H9 (cell line): ENCODE results near the gene ITPR1. TPM values are rescaled to one million over a fixed set of nuclear protein-coding genes. Genes with fewer than 3 reads are reported as not detected.

Experiments used
- DNase-seq: peaks from one replicate; pipeline ENCODE4 v3.0.0-alpha.2; 2017
- H2AFZ ChIP-seq: one replicate; pipeline ENCODE4 v1.6.1; 2013; ENCODE audit warnings: mild to moderate bottlenecking, low read length, control low read depth, moderate library complexity
- H2AK5ac ChIP-seq: 2 replicates; pipeline ENCODE4 v1.6.1; 2013; ENCODE audit warnings: low read length, control low read depth, mixed read lengths; ENCODE audit not compliant: insufficient read length
- H2BK120ac ChIP-seq: one replicate; pipeline ENCODE4 v1.6.1; 2013; ENCODE audit warnings: low read depth, mild to moderate bottlenecking, low read length, control low read depth, inconsistent platforms; ENCODE audit not compliant: poor library complexity, severe bottlenecking
- H2BK12ac ChIP-seq: 2 replicates; pipeline ENCODE4 v1.6.1; 2013; ENCODE audit warnings: low read length, control low read depth, mixed read lengths, low read depth; ENCODE audit not compliant: insufficient read length
- H2BK15ac ChIP-seq: 2 replicates; pipeline ENCODE4 v1.6.1; 2013; ENCODE audit warnings: low read depth, low read length, control low read depth
- H2BK20ac ChIP-seq: one replicate; pipeline ENCODE4 v1.6.1; 2013; ENCODE audit warnings: low read depth, mild to moderate bottlenecking, low read length, control low read depth, inconsistent platforms; ENCODE audit not compliant: poor library complexity, severe bottlenecking
- H2BK5ac ChIP-seq: 2 replicates; pipeline ENCODE4 v1.6.1; 2013; ENCODE audit warnings: low read length, control low read depth, mixed read lengths; ENCODE audit not compliant: insufficient read length
- H3K14ac ChIP-seq: 2 replicates; pipeline ENCODE4 v1.6.1; 2013; ENCODE audit warnings: low read length, control low read depth; ENCODE audit not compliant: insufficient read depth
- H3K18ac ChIP-seq: 2 replicates; pipeline ENCODE4 v1.6.1; 2013; ENCODE audit warnings: low read depth, mild to moderate bottlenecking, mixed read lengths, low read length, control low read depth; ENCODE audit not compliant: insufficient read length
- H3K23ac ChIP-seq: 2 replicates; pipeline ENCODE4 v1.6.1; 2013; ENCODE audit warnings: low read length, control low read depth, mixed read lengths, low read depth; ENCODE audit not compliant: insufficient read length
- H3K23me2 ChIP-seq: 2 replicates; pipeline ENCODE4 v1.6.1; 2013; ENCODE audit warnings: low read depth, mild to moderate bottlenecking, mixed read lengths, low read length, control low read depth; ENCODE audit not compliant: insufficient read length, poor library complexity, severe bottlenecking
- H3K27ac ChIP-seq: 2 replicates; pipeline ENCODE4 v1.5.1; 2013; ENCODE audit warnings: low read length, control low read depth, mixed read lengths, low read depth; ENCODE audit not compliant: insufficient read length
- H3K27me3 ChIP-seq: 2 replicates; pipeline ENCODE4 v1.6.1; 2013; ENCODE audit warnings: low read length, control low read depth, inconsistent platforms; ENCODE audit not compliant: insufficient read depth
- H3K4ac ChIP-seq: 2 replicates; pipeline ENCODE4 v1.6.1; 2013; ENCODE audit warnings: low read depth, mild to moderate bottlenecking, control low read depth, inconsistent platforms, low read length, moderate library complexity
- H3K4me1 ChIP-seq: 2 replicates; pipeline ENCODE4 v1.6.1; 2013; ENCODE audit warnings: low read length, control low read depth, inconsistent platforms; ENCODE audit not compliant: insufficient read depth
- H3K4me2 ChIP-seq: 2 replicates; pipeline ENCODE4 v1.6.1; 2013; ENCODE audit warnings: low read length, control low read depth, mixed read lengths; ENCODE audit not compliant: insufficient read length, insufficient read depth
- H3K56ac ChIP-seq: 2 replicates; pipeline ENCODE4 v1.6.1; 2013; ENCODE audit warnings: low read depth, mild to moderate bottlenecking, mixed read lengths, low read length, control low read depth; ENCODE audit not compliant: insufficient read length
- H3K79me1 ChIP-seq: 2 replicates; pipeline ENCODE4 v1.6.1; 2013; ENCODE audit warnings: low read depth, mild to moderate bottlenecking, moderate library complexity, low read length, control low read depth, inconsistent platforms; ENCODE audit not compliant: insufficient read depth, poor library complexity, severe bottlenecking
- H3K79me2 ChIP-seq: 2 replicates; pipeline ENCODE4 v1.6.1; 2013; ENCODE audit warnings: low read length, control low read depth, inconsistent platforms; ENCODE audit not compliant: insufficient read depth
- H3K9ac ChIP-seq: 2 replicates; pipeline ENCODE4 v1.6.1; 2013; ENCODE audit warnings: low read length, control low read depth, mixed read lengths; ENCODE audit not compliant: insufficient read length; ENCODE audit errors: extremely low read depth
- H3K9me3 ChIP-seq: one replicate; pipeline ENCODE4 v1.6.1; 2013; ENCODE audit warnings: low read depth, low read length, inconsistent platforms; ENCODE audit not compliant: control insufficient read depth
- H3T11ph ChIP-seq: one replicate; pipeline ENCODE4 v1.6.1; 2013; ENCODE audit warnings: mild to moderate bottlenecking, low read length, control low read depth, inconsistent platforms
- H4K20me1 ChIP-seq: one replicate; pipeline ENCODE4 v1.6.1; 2013; ENCODE audit not compliant: control insufficient read depth, insufficient read length, insufficient read depth
- H4K5ac ChIP-seq: 2 replicates; pipeline ENCODE4 v1.6.1; 2013; ENCODE audit warnings: low read depth, mild to moderate bottlenecking, mixed read lengths, low read length, control low read depth; ENCODE audit not compliant: insufficient read length
- H4K8ac ChIP-seq: replicated peaks from 2 replicates; pipeline ENCODE4 v1.6.1; 2013; ENCODE audit warnings: low read length, control low read depth, mixed read lengths, low read depth; ENCODE audit not compliant: insufficient read length
- H4K91ac ChIP-seq: 2 replicates; pipeline ENCODE4 v1.6.1; 2013; ENCODE audit warnings: low read depth, mild to moderate bottlenecking, moderate library complexity, mixed read lengths, low read length, control low read depth; ENCODE audit not compliant: insufficient read length
- H3K27ac Mint-ChIP-seq, 3 experiments: 2 replicates in 2 of 3; 3 replicates in 1 of 3; pipeline ENCODE4 v1.8.0; 2020 to 2021; ENCODE audit warnings: mixed read lengths in 3 of 3, mild to moderate bottlenecking in 1 of 3, moderate library complexity in 1 of 3
- H3K27me3 Mint-ChIP-seq: 2 replicates; pipeline ENCODE4 v1.8.0; 2021; ENCODE audit warnings: low read depth, mild to moderate bottlenecking, moderate library complexity, mixed read lengths
- H3K36me3 Mint-ChIP-seq, 3 experiments: 2 replicates in 2 of 3; 3 replicates in 1 of 3; pipeline ENCODE4 v1.8.0; 2020 to 2021; ENCODE audit warnings: low read depth in 3 of 3, mixed read lengths in 3 of 3; ENCODE audit not compliant: insufficient read depth in 1 of 3
- H3K4me1 Mint-ChIP-seq, 2 experiments: 2 replicates each; pipeline ENCODE4 v1.8.0; 2020; ENCODE audit warnings: mixed read lengths in 2 of 2
- H3K4me3 Mint-ChIP-seq, 2 experiments: 2 replicates in 1 of 2; 3 replicates in 1 of 2; pipeline ENCODE4 v1.8.0; 2020 to 2021; ENCODE audit warnings: mild to moderate bottlenecking in 2 of 2, mixed read lengths in 2 of 2, moderate library complexity in 1 of 2
- H3K9me3 Mint-ChIP-seq, 2 experiments: 2 replicates in 1 of 2; 3 replicates in 1 of 2; pipeline ENCODE4 v1.8.0; 2020; ENCODE audit warnings: mild to moderate bottlenecking in 2 of 2, mixed read lengths in 2 of 2, moderate library complexity in 1 of 2
- CTCF ChIP-seq: fragments of 200-600 bp; sonication (generic); conservative IDR thresholded peaks from 3 replicates; pipeline ENCODE4 v1.8.0; 2021; ENCODE audit warnings: antibody characterized with exemption, mild to moderate bottlenecking
- WGBS: extraction: QIAGEN DNeasy Blood & Tissue Kit; methylation state at CpG from one replicate; pipeline ENCODE4 v1.1.7; 2013; ENCODE audit warnings: missing lambda C conversion rate, low lambda C conversion rate, mixed read lengths; ENCODE audit not compliant: insufficient read length; ENCODE audit errors: extremely low coverage; 5-methylcytosine and 5-hydroxymethylcytosine counted together
- total RNA-seq: library from RNA; stranded (reverse); gene quantifications from 2 replicates; pipeline ENCODE4 v1.2.1, GENCODE V29; 2021

ITPR1 gene
- total RNA-seq, 1 experiment from 2014 or later, result 4.2 TPM

GRCh38 chr3:4601892-4602291 lies 108.7 kb downstream of the ITPR1 start:
- no peak overlapping the region for H4K91ac ChIP-seq
- no peak overlapping the region for H3K4me3 Mint-ChIP-seq
- DNase-seq, result no peak
- H3K4ac ChIP-seq, result no peak overlapping the region
- WGBS, result no CpG with 5 or more reads among the region's 3 CpGs
- no peaks in the 10 kb centered on the region for H4K20me1 ChIP-seq
- no peaks in the 10 kb centered on the region; a peak in 1 of 7 replicates for H3K36me3 Mint-ChIP-seq
- H2BK5ac ChIP-seq, result no peak overlapping the region
- no peaks in the 10 kb centered on the region for H3K79me1 ChIP-seq
- no peak overlapping the region for H3K27ac Mint-ChIP-seq
- no peak overlapping the region for H4K8ac ChIP-seq
- no peaks in the 10 kb centered on the region for H3K27me3 Mint-ChIP-seq
- H3K56ac ChIP-seq, result no peak overlapping the region
- no peak overlapping the region for H2BK12ac ChIP-seq
- no peak overlapping the region for H3K23ac ChIP-seq
- H3K27me3 ChIP-seq, result no peaks in the 10 kb centered on the region
- no peaks in the 10 kb centered on the region for H3K23me2 ChIP-seq
- peaks cover 5% of the 10 kb centered on the region; the same call in 1 of the 2 replicates for H3K4me1 ChIP-seq
- peaks cover 15 to 22% of the 10 kb centered on the region in 2 experiments for H3K4me1 Mint-ChIP-seq
- no peak overlapping the region for H3K18ac ChIP-seq
- no peak overlapping the region for H3K4me2 ChIP-seq
- no peak overlapping the region for H2AK5ac ChIP-seq
- no peaks in the 10 kb centered on the region; a peak in 2 of 5 replicates for H3K9me3 Mint-ChIP-seq
- no peak overlapping the region for H4K5ac ChIP-seq
- H2BK20ac ChIP-seq, result no peak overlapping the region
- no peak overlapping the region for H2AFZ ChIP-seq
- H3K79me2 ChIP-seq, result no peaks in the 10 kb centered on the region
- H3K9me3 ChIP-seq, result no peaks in the 10 kb centered on the region
- H2BK120ac ChIP-seq, result no peak overlapping the region
- no peak for TF ChIP-seq CTCF
- H2BK15ac ChIP-seq, result no peak overlapping the region
- H3T11ph ChIP-seq, result no peak overlapping the region
- no peak overlapping the region for H3K27ac ChIP-seq
- H3K14ac ChIP-seq, result no peak overlapping the region
- no peak overlapping the region for H3K9ac ChIP-seq
